ENCODE data around the gene TMEM240. TPM values are rescaled to one million over a fixed set of nuclear protein-coding genes. Genes with fewer than 3 reads are reported as not detected.

The TMEM240 gene
- total and polyA plus RNA-seq, 2 of the 8 experiments (the other 6 are each of a cell fraction or from before 2014, with no cell fraction given): 3.6 to 5.7 TPM

GRCh38 chr1:1490633-1491230 lies 49.7 kb downstream of the TMEM240 start:
- H3K14ac ChIP-seq (ENCODE audit: insufficient read length): no peak overlapping the region
- H3K9ac ChIP-seq (replicated peaks in 1 of 4; ENCODE audit: extremely low read depth in 1 of 4, low read depth in 3 of 4, low read length in 3 of 4): no peak overlapping the region
- ChIA-PET POLR2A (ENCODE audit: partially characterized antibody) (interaction anchor here (1.1 to 2.1 kb wide), 2 partner anchors 8 to 10 kb away, joined by 4 to 6 read pairs; no protein-coding TSS in a partner anchor), CTCF (ENCODE audit: partially characterized antibody) (interaction anchor here (1.2 to 2.4 kb wide), 4 partner anchors 8 to 50 kb away, joined by 3 to 10 read pairs (median 6); no protein-coding TSS in a partner anchor)
- peaks cover 6 to 55% (median 33%) of the 10 kb centered on the region in 4 experiments; a peak in 7 of 8 replicates for H3K36me3 ChIP-seq (ENCODE audit: control insufficient read depth in 2 of 4, insufficient read depth in 4 of 4, low read length in 3 of 4)
- H4K5ac ChIP-seq (ENCODE audit: insufficient read length, low read depth, low read length): no peak overlapping the region
- no peak overlapping the region for H2BK12ac ChIP-seq (ENCODE audit: low read depth, low read length)
- H3K79me2 ChIP-seq (ENCODE audit: control insufficient read depth in 1 of 2, insufficient read depth in 2 of 2, low read length in 2 of 2): no peaks in the 10 kb centered on the region
- TF ChIP-seq TEAD4 (IDR thresholded peaks at IDR 0.05; ENCODE audit: low read depth, low read length): no peak
- no peak for TF ChIP-seq YY1 (IDR thresholded peaks at IDR 0.05; ENCODE audit: low read depth, low read length)
- no peak for TF ChIP-seq ATF2 (IDR thresholded peaks at IDR 0.05; ENCODE audit: low read length)
- no peak for TF ChIP-seq EP300 (IDR thresholded peaks at IDR 0.05; ENCODE audit: borderline replicate concordance in 1 of 2, low read depth in 2 of 2, low read length in 2 of 2)
- no peak for TF ChIP-seq SP2 (IDR thresholded peaks at IDR 0.05; ENCODE audit: low read length)
- TF ChIP-seq GTF2F1 (IDR thresholded peaks at IDR 0.05; ENCODE audit: borderline replicate concordance, low read depth, low read length): no peak
- H4K20me1 ChIP-seq (replicated peaks in 1 of 2; ENCODE audit: control insufficient read depth in 1 of 2, insufficient read depth in 2 of 2, low read length in 2 of 2): peaks cover 0 to 1% of the 10 kb centered on the region in 2 experiments
- no peak overlapping the region for H2AFZ ChIP-seq (ENCODE audit: low read length)
- H4K91ac ChIP-seq (replicated peaks; ENCODE audit: insufficient read length, low read length): no peak overlapping the region
- H3K4me3 ChIP-seq (ENCODE audit: extremely low read depth in 1 of 4, insufficient read depth in 2 of 4, low read depth in 3 of 4, low read length in 4 of 4): no peak overlapping the region
- H2BK5ac ChIP-seq (ENCODE audit: low read depth, low read length): no peak overlapping the region
- H3K27ac ChIP-seq (ENCODE audit: low read depth, low read length): no peak overlapping the region
- H3K27me3 ChIP-seq (replicated peaks in 1 of 4; ENCODE audit: control insufficient read depth in 3 of 4, extremely low read depth in 1 of 4, insufficient read depth in 3 of 4, low read length in 3 of 4): no peaks in the 10 kb centered on the region
- H3K9me3 ChIP-seq (ENCODE audit: insufficient read depth in 2 of 2, low read depth in 1 of 2, low read length in 1 of 2): no peaks in the 10 kb centered on the region; a peak in 1 of 4 replicates
- H3K4me2 ChIP-seq (ENCODE audit: insufficient read depth in 1 of 2, low read depth in 2 of 2, low read length in 2 of 2): no peak overlapping the region
- H2BK20ac ChIP-seq (ENCODE audit: low read length): no peak overlapping the region
- no peaks in the 10 kb centered on the region for H3K4me1 ChIP-seq (replicated peaks in 1 of 4; ENCODE audit: control insufficient read depth in 3 of 4, insufficient read depth in 4 of 4, low read length in 3 of 4)
- no peaks in the 10 kb centered on the region; the same call in 1 of the 2 replicates for H3K79me1 ChIP-seq (ENCODE audit: low read depth, low read length)
- no peak overlapping the region for H3K4ac ChIP-seq (replicated peaks; ENCODE audit: insufficient read length, low read depth, low read length)
- no peak overlapping the region for H3K56ac ChIP-seq (replicated peaks; ENCODE audit: insufficient read length, low read depth, low read length)
- FAIRE-seq: no peak
- no peak overlapping the region for H2AK5ac ChIP-seq (ENCODE audit: low read depth, low read length)
- 94% methylated on average over 16 of the region's 25 CpGs; no CpG with 5 or more reads in 1 of the 2 experiments for WGBS, 2 experiments (ENCODE audit: extremely low coverage in 1 of 2, insufficient coverage in 1 of 2, insufficient read length in 1 of 2, insufficient replicate concordance in 2 of 2, low coverage in 1 of 2, low lambda C conversion rate in 2 of 2, missing lambda C conversion rate in 1 of 2)
- H3K23me2 ChIP-seq (ENCODE audit: low read depth, low read length): no peaks in the 10 kb centered on the region
- no peak for DNase-seq (ENCODE audit: low read depth in 1 of 2, low spot score in 2 of 2)
- H4K8ac ChIP-seq (ENCODE audit: extremely low read depth, insufficient read depth, low read length): no peak overlapping the region
- no peak overlapping the region for H2BK15ac ChIP-seq (ENCODE audit: low read length)
- H3K23ac ChIP-seq (ENCODE audit: insufficient read length): no peak overlapping the region
- no peak overlapping the region for H3K18ac ChIP-seq (ENCODE audit: extremely low read depth, low read length)
- no peak overlapping the region for H2BK120ac ChIP-seq (replicated peaks; ENCODE audit: low read depth, low read length)
